Panc1 (cell line): ENCODE results near the gene MOB3C. TPM values are rescaled to one million over a fixed set of nuclear protein-coding genes. Genes with fewer than 3 reads are reported as not detected.

Source experiments
- ATAC-seq: fragments of 200-7000 bp; cut with Tn5 transposase; 2 replicates; pipeline ENCODE4 v1.9.1; 2020; ENCODE audit warnings: mild to moderate bottlenecking, moderate library complexity
- BruUV-seq: library from RNA; stranded (reverse); fragments of 400-500 nt; replicated peaks from 2 replicates; lab custom pipeline; 2021; lab: Mats Ljungman, UMichigan
- CTCF ChIA-PET: fragments of 300-600 bp; sonication (Branson Sonifier 250); formaldehyde crosslinking; loops from one replicate; lab custom pipeline; 2022; ENCODE audit warnings: antibody characterized with exemption; lab: Charles Lee
- POLR2A ChIA-PET: fragments of 300-600 bp; sonication (Branson Sonifier 250); formaldehyde crosslinking; loops from one replicate; lab custom pipeline; 2022; ENCODE audit warnings: antibody characterized with exemption; lab: Charles Lee
- DNase-seq: peaks from one replicate; pipeline ENCODE4 v3.0.0-alpha.2; 2010; ENCODE audit warnings: low read depth, low spot score
- H3K27ac ChIP-seq: 2 replicates; pipeline ENCODE4 v1.5.1; 2011; ENCODE audit warnings: mild to moderate bottlenecking, low read length, inconsistent platforms
- H3K27me3 ChIP-seq: fragments of 200-500 bp; sonication (Bioruptor generic); 2 replicates; pipeline ENCODE4 v1.6.0; 2014; ENCODE audit warnings: low read length, inconsistent platforms; ENCODE audit not compliant: control insufficient read depth, insufficient read depth
- H3K36me3 ChIP-seq: fragments of 200-500 bp; sonication (Bioruptor generic); 2 replicates; pipeline ENCODE4 v1.5.1; 2014; ENCODE audit warnings: inconsistent platforms, mild to moderate bottlenecking, low read length, moderate library complexity; ENCODE audit not compliant: control insufficient read depth, insufficient read depth
- H3K4me1 ChIP-seq: 2 replicates; pipeline ENCODE4 v1.5.1; 2011; ENCODE audit warnings: inconsistent platforms, mild to moderate bottlenecking, low read length, moderate library complexity; ENCODE audit not compliant: control insufficient read depth, insufficient read depth
- H3K4me3 ChIP-seq, 2 experiments: 2 replicates each; pipeline ENCODE4 v1.5.1; 2011 to 2012; ENCODE audit warnings: low read depth in 2 of 2, low read length in 2 of 2, mild to moderate bottlenecking in 2 of 2, inconsistent platforms in 1 of 2, moderate library complexity in 1 of 2
- H3K9me3 ChIP-seq: fragments of 200-500 bp; sonication (Bioruptor generic); 2 replicates; pipeline ENCODE4 v1.5.1; 2014; ENCODE audit warnings: low read depth, mild to moderate bottlenecking, inconsistent platforms, low read length, moderate library complexity; ENCODE audit not compliant: control insufficient read depth, insufficient read depth
- POLR2AphosphoS5 ChIP-seq: IDR thresholded peaks from 2 replicates; pipeline ENCODE4 v1.6.1; 2012; ENCODE audit warnings: mild to moderate bottlenecking, low read depth, low read length, moderate library complexity
- SIN3A ChIP-seq: IDR thresholded peaks from 2 replicates; pipeline ENCODE4 v1.6.1; 2012; ENCODE audit warnings: low read depth, mild to moderate bottlenecking, low read length, moderate library complexity, borderline replicate concordance; ENCODE audit not compliant: insufficient read depth
- TCF7L2 ChIP-seq: IDR thresholded peaks from 2 replicates; pipeline ENCODE4 v1.6.1; 2011; ENCODE audit warnings: mild to moderate bottlenecking, low read depth, low read length, inconsistent platforms
- in situ Hi-C: cut with HindIII; loops from 2 replicates; pipeline ENCODE4 v1.10.0; 2016; ENCODE audit warnings: low sequenced_read_pairs, low pct_unique_long_range_greater_than_20kb
- intact Hi-C: fragments of 100-400 bp; cut with micrococcal nuclease; formaldehyde crosslinking; loops from one replicate; pipeline ENCODE4 v1.10.0; 2022; ENCODE audit not compliant: unreplicated experiment
- total RNA-seq: library from RNA; stranded (reverse); gene quantifications from one replicate; pipeline ENCODE4 v1.2.1, GENCODE V29; 2021; ENCODE audit not compliant: unreplicated experiment
- TF ChIP-seq, protein P1 (sequence below), 2 experiments: IDR thresholded peaks; 2 replicates each; pipeline ENCODE4 v1.6.1; 2011 to 2012; ENCODE audit warnings: low read depth in 2 of 2, control low read depth in 1 of 2, low read length in 1 of 2, mild to moderate bottlenecking in 1 of 2, moderate library complexity in 1 of 2; ENCODE audit not compliant: insufficient read depth in 1 of 2
- TF ChIP-seq, protein P2 (sequence below): fragments of 450-650 bp; IDR thresholded peaks from 2 replicates; pipeline ENCODE4 v1.5.1; 2017; ENCODE audit warnings: mild to moderate bottlenecking

Gene MOB3C
- total RNA-seq, 1 experiment from 2014 or later, result 10.5 TPM

DNA sequence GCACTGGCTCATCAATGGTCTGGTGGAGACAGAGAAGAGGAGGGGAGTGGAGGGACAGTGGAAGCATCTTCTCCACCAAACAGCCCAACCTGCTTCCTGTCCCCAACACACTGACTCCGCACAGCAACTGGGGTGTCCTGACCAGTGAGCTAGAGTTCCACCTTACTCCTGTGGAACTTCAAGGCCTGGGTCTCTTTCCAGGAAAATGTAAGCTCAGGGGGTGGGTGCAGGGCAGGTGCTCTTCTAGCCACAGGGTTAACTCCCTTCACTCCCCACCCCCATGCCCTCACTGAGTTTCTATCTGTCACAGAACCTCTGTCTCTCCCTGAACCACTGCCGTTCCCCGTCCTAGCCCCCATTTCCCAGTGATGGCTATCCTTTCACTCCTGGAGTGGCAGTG, 876 bp downstream of the MOB3C start:
- in situ Hi-C loops, result no loop called here
- Histone ChIP-seq H3K4me1 (peaks cover 14% of the 10 kb centered on the region), H3K9me3 (no peaks in the 10 kb centered on the region), H3K27me3 (no peaks in the 10 kb centered on the region), H3K36me3 (no peaks in the 10 kb centered on the region), H3K27ac (peak overlapping the region; percentile 18), H3K4me3 (peak overlapping the region; percentile 58 to 72)
- intact Hi-C loops, result no loop called here
- ChIA-PET CTCF (interaction anchor here (0.6 kb wide), 1 partner anchor 83 kb away, joined by 3 read pairs; no protein-coding TSS in a partner anchor), POLR2A (interaction anchor here (0.6 to 2.4 kb wide), 2 partner anchors 12 to 1361 kb away, joined by 9 to 14 read pairs; partner anchors contain the start of gene MKNK1)
- DNase-seq (no peak), ATAC-seq (no peak; the same call in 1 of the 2 replicates)
- BruUV-seq, result no TSS peak
- TF ChIP-seq, protein P1, sequence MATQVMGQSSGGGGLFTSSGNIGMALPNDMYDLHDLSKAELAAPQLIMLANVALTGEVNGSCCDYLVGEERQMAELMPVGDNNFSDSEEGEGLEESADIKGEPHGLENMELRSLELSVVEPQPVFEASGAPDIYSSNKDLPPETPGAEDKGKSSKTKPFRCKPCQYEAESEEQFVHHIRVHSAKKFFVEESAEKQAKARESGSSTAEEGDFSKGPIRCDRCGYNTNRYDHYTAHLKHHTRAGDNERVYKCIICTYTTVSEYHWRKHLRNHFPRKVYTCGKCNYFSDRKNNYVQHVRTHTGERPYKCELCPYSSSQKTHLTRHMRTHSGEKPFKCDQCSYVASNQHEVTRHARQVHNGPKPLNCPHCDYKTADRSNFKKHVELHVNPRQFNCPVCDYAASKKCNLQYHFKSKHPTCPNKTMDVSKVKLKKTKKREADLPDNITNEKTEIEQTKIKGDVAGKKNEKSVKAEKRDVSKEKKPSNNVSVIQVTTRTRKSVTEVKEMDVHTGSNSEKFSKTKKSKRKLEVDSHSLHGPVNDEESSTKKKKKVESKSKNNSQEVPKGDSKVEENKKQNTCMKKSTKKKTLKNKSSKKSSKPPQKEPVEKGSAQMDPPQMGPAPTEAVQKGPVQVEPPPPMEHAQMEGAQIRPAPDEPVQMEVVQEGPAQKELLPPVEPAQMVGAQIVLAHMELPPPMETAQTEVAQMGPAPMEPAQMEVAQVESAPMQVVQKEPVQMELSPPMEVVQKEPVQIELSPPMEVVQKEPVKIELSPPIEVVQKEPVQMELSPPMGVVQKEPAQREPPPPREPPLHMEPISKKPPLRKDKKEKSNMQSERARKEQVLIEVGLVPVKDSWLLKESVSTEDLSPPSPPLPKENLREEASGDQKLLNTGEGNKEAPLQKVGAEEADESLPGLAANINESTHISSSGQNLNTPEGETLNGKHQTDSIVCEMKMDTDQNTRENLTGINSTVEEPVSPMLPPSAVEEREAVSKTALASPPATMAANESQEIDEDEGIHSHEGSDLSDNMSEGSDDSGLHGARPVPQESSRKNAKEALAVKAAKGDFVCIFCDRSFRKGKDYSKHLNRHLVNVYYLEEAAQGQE (IDR thresholded peaks at IDR 0.05; ENCODE audit: insufficient read depth in 1 of 2, low read depth in 2 of 2, low read length in 1 of 2), result no peak
- TF ChIP-seq TCF7L2, result no peak
- TF ChIP-seq, protein P2, sequence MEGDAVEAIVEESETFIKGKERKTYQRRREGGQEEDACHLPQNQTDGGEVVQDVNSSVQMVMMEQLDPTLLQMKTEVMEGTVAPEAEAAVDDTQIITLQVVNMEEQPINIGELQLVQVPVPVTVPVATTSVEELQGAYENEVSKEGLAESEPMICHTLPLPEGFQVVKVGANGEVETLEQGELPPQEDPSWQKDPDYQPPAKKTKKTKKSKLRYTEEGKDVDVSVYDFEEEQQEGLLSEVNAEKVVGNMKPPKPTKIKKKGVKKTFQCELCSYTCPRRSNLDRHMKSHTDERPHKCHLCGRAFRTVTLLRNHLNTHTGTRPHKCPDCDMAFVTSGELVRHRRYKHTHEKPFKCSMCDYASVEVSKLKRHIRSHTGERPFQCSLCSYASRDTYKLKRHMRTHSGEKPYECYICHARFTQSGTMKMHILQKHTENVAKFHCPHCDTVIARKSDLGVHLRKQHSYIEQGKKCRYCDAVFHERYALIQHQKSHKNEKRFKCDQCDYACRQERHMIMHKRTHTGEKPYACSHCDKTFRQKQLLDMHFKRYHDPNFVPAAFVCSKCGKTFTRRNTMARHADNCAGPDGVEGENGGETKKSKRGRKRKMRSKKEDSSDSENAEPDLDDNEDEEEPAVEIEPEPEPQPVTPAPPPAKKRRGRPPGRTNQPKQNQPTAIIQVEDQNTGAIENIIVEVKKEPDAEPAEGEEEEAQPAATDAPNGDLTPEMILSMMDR, result no peak
- TF ChIP-seq SIN3A, result no peak
- no peak for TF ChIP-seq POLR2AphosphoS5

DNA sequence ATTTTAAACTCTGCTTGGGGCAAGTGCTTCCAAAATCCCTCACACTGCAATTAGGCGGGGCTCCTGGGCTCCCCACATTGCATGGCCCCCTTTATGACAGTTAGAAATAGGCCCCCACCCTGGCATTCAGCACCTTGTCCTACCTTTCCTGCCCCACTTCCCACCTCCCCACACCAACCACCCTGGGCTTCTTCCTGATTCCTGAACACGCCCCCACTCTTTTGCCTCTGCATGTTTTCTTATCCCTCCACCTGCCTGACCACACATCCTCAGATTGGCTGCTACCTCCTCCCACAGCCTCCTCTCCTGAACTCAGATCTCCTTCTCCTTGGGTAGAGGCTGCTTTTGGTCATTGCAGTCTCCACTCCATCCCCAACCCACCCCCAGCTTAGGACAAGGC, 1.5 kb downstream of the MOB3C start:
- ATAC-seq (no peak), DNase-seq (no peak)
- BruUV-seq, result no TSS peak
- no peaks in the 10 kb centered on the region for H3K27me3 ChIP-seq
- H3K4me3 ChIP-seq, result no peak overlapping the region
- H3K9me3 ChIP-seq, result no peaks in the 10 kb centered on the region
- H3K4me1 ChIP-seq, result peaks cover 14% of the 10 kb centered on the region
- H3K36me3 ChIP-seq, result no peaks in the 10 kb centered on the region
- intact Hi-C loops, result no loop called here
- in situ Hi-C loops, result no loop called here
- POLR2A ChIA-PET, result no interaction called here
- TF ChIP-seq TCF7L2 (no peak), POLR2AphosphoS5 (no peak), SIN3A (no peak)
- TF ChIP-seq, protein P2, result no peak
- CTCF ChIA-PET, result no interaction called here
- H3K27ac ChIP-seq, result peak overlapping the region; percentile 18; the same call in 1 of the 2 replicates
